HL-60 (cell line): ENCODE measurements around the gene VAV2.

Experiments used
- DNase-seq, 2 experiments: peaks; one replicate each; pipeline ENCODE4 v3.0.0-alpha.2; 2010 to 2020; ENCODE audit warnings: low read depth in 1 of 2, low spot score in 1 of 2
- H3K27ac ChIP-seq: fragments of 250-450 bp; sonication (Bioruptor Pico); replicated peaks from 2 replicates; pipeline ENCODE4 v1.5.1; 2020; ENCODE audit warnings: mild to moderate bottlenecking, moderate library complexity
- H3K27me3 ChIP-seq: fragments of 250-450 bp; sonication (Bioruptor Pico); 2 replicates; pipeline ENCODE4 v1.5.1; 2021; ENCODE audit warnings: mild to moderate bottlenecking, moderate library complexity; ENCODE audit not compliant: insufficient read depth, poor library complexity, severe bottlenecking
- H3K4me3 ChIP-seq: replicated peaks from 2 replicates; pipeline ENCODE4 v1.5.1; 2011; ENCODE audit warnings: mild to moderate bottlenecking, control low read depth, low read length; ENCODE audit not compliant: insufficient read depth
- CTCF ChIP-seq: IDR thresholded peaks from one replicate; pipeline ENCODE4 v1.5.1; 2011; ENCODE audit warnings: low read length, control low read depth, inconsistent platforms; ENCODE audit not compliant: insufficient read depth
- GABPA ChIP-seq: IDR thresholded peaks from 2 replicates; pipeline ENCODE4 v1.6.1; 2012; ENCODE audit warnings: low read depth
- POLR2AphosphoS5 ChIP-seq: IDR thresholded peaks from 2 replicates; pipeline ENCODE4 v1.6.1; 2012; ENCODE audit warnings: low read depth
- REST ChIP-seq: IDR thresholded peaks from 2 replicates; pipeline ENCODE4 v1.6.1; 2012; ENCODE audit warnings: low read depth; ENCODE audit not compliant: insufficient replicate concordance
- SPI1 ChIP-seq: IDR thresholded peaks from 2 replicates; pipeline ENCODE4 v1.6.1; 2012; ENCODE audit warnings: low read depth, mild to moderate bottlenecking, borderline replicate concordance

Gene VAV2

GRCh38 chr9:133877327-133877726 lies 114.8 kb downstream of the VAV2 start:
- Histone ChIP-seq H3K27ac (no peak overlapping the region), H3K4me3 (no peak overlapping the region), H3K27me3 (no peaks in the 10 kb centered on the region)

GRCh38 chr9:133876836-133877235 lies 115.3 kb downstream of the VAV2 start:
- H3K27ac ChIP-seq = no peak overlapping the region
- no peaks in the 10 kb centered on the region for H3K27me3 ChIP-seq
- DNase-seq = no peak
- TF ChIP-seq CTCF (no peak), REST (no peak), SPI1 (no peak), GABPA (no peak), POLR2AphosphoS5 (no peak)
- H3K4me3 ChIP-seq = no peak overlapping the region

More at GRCh38 chr9:133877327-133877726, 114.8 kb downstream of the VAV2 start:
- no peak for TF ChIP-seq GABPA
- no peak for TF ChIP-seq CTCF
- no peak for TF ChIP-seq POLR2AphosphoS5
- no peak for TF ChIP-seq REST
- TF ChIP-seq SPI1 = no peak
- DNase-seq = no peak

- TF ChIP-seq SPI1 (no peak), POLR2AphosphoS5 (no peak), CTCF (no peak), REST (no peak), GABPA (no peak)
- Histone ChIP-seq H3K27ac (no peak overlapping the region), H3K4me3 (no peak overlapping the region), H3K27me3 (no peaks in the 10 kb centered on the region)
- no peak for DNase-seq
These were observed 116.0 kb downstream of the VAV2 start for GRCh38 chr9:133876144-133876543.
